HG03342 (cell line): Measurements from ENCODE around the gene RAB34.
"Not testable (repeated sequence)": the region's sequence is repeated elsewhere in the genome, so short reads cannot be mapped to it uniquely, and the experiment has no call there.

Experiments
- ATAC-seq: cut with Tn5 transposase; IDR thresholded peaks from one replicate; pipeline ENCODE4 v1.9.1; 2021; ENCODE audit warnings: mild to moderate bottlenecking, moderate library complexity; ENCODE audit not compliant: unreplicated experiment

RAB34 gene

GRCh38 chr17:28728364-28729200 lies 10.9 kb upstream of the RAB34 start, which contains the start of gene NEK8:
TSS of gene NEK8 (plus strand) at chr17:28728788. CDS start at chr17:28728814, 26 bp downstream.
- ATAC-seq = peak; percentile 34

GRCh38 chr17:28726627-28727491 lies 9.2 kb upstream of the RAB34 start:
- ATAC-seq = peak; percentile 37

GRCh38 chr17:28726226-28726626 lies 8.6 kb upstream of the RAB34 start, which contains the start of gene TLCD1:
TSS of gene TLCD1 (minus strand) at chr17:28726233. CDS start at chr17:28726097, 136 bp downstream.
- no peak for ATAC-seq

GRCh38 chr17:28725660-28726225 lies 8.1 kb upstream of the RAB34 start:
- no peak for ATAC-seq

GRCh38 chr17:28725166-28725659 lies 7.5 kb upstream of the RAB34 start:
- no peak for ATAC-seq

- no peak for ATAC-seq
Observed at GRCh38 chr17:28724500-28725165, 7.0 kb upstream of the RAB34 start.

- not testable (repeated sequence) for ATAC-seq
Observed at GRCh38 chr17:28723836-28724499, 6.3 kb upstream of the RAB34 start.

GRCh38 chr17:28723159-28723835 lies 5.6 kb upstream of the RAB34 start:
- ATAC-seq = no peak

GRCh38 chr17:28722417-28723158 lies 4.9 kb upstream of the RAB34 start:
- no peak for ATAC-seq

GRCh38 chr17:28720997-28721329 lies 3.3 kb upstream of the RAB34 start:
- not testable (repeated sequence) for ATAC-seq

- no peak for ATAC-seq
Observed at GRCh38 chr17:28720247-28720996, 2.8 kb upstream of the RAB34 start.

- ATAC-seq = peak; percentile 4
Observed at GRCh38 chr17:28719021-28719433, 1.4 kb upstream of the RAB34 start.

- no peak for ATAC-seq
Observed at GRCh38 chr17:28718333-28719020, 809 bp upstream of the RAB34 start.

GRCh38 chr17:28716740-28717577 lies 709 bp downstream of the RAB34 start:
- no peak for ATAC-seq

GRCh38 chr17:28715217-28715616 lies 2.5 kb downstream of the RAB34 start:
- no peak for ATAC-seq

GRCh38 chr17:28714281-28714680 lies 3.4 kb downstream of the RAB34 start:
- ATAC-seq = no peak
